Sigmoid colon (tissue), 7 donors: Measurements from ENCODE around the gene SLC24A1. TPM values are rescaled to one million over a fixed set of nuclear protein-coding genes. Genes with fewer than 3 reads are reported as not detected.

Experiments used
- DNase-seq: peaks from one replicate; pipeline ENCODE4 v3.0.0-alpha.2; 2019
- H3K27ac ChIP-seq, 4 donors: fragments of 200-600 bp; sonication (generic); one replicate each; pipeline ENCODE4 v1.5.1; 2016 to 2019; ENCODE audit warnings: mild to moderate bottlenecking in 1 of 4
- H3K27me3 ChIP-seq, 3 donors: fragments of 200-600 bp; sonication (generic); one replicate each; pipeline ENCODE4 v1.5.1; 2019; ENCODE audit warnings: mild to moderate bottlenecking in 1 of 3
- H3K36me3 ChIP-seq, 4 donors: fragments of 200-600 bp; sonication (generic); one replicate each; pipeline ENCODE4 v1.5.1; 2016 to 2019
- H3K4me1 ChIP-seq, 4 donors: fragments of 200-600 bp; sonication (generic); one replicate each; pipeline ENCODE4 v1.5.1; 2017 to 2019
- H3K4me3 ChIP-seq, 4 donors: fragments of 200-600 bp; sonication (generic); one replicate each; pipeline ENCODE4 v1.5.1; 2017 to 2019; ENCODE audit warnings: mild to moderate bottlenecking in 2 of 4, moderate library complexity in 1 of 4
- H3K9me3 ChIP-seq, 4 donors: fragments of 200-600 bp in 3 of 4; sonication (generic) in 3 of 4; one replicate each; pipeline versions ENCODE4 v1.5.1 to v1.6.1; 2013 to 2019
- EP300 ChIP-seq, 4 donors: sonication (generic); formaldehyde crosslinking; IDR thresholded peaks; one replicate each; pipeline ENCODE4 v1.6.1; 2017; ENCODE audit warnings: antibody characterized with exemption in 4 of 4
- POLR2A ChIP-seq, 2 donors: fragments of 450-650 bp; IDR thresholded peaks; one replicate each; pipeline ENCODE4 v1.6.1; 2016; ENCODE audit warnings: antibody characterized with exemption in 2 of 2, mild to moderate bottlenecking in 2 of 2, moderate library complexity in 2 of 2
- POLR2AphosphoS5 ChIP-seq, 4 donors: sonication (generic); formaldehyde crosslinking; IDR thresholded peaks; one replicate each; pipeline ENCODE4 v1.6.1; 2017; ENCODE audit warnings: antibody characterized with exemption in 4 of 4
- WGBS, 2 donors: extraction: QIAGEN DNeasy Blood & Tissue Kit; methylation state at CpG; one replicate each; pipeline ENCODE4 v1.1.7; 2013; 5-methylcytosine and 5-hydroxymethylcytosine counted together
- intact Hi-C: fragments of 100-400 bp; cut with DNase I; formaldehyde crosslinking; loops from one replicate; pipeline ENCODE4 v1.15.1; 2023
- polyA plus RNA-seq, 3 donors: library from polyadenylated mRNA; stranded (reverse); fragments of 200-250 nt; gene quantifications; one replicate each; pipeline ENCODE4 v1.2.3, GENCODE V29; 2013
- total RNA-seq, 4 donors: library from RNA; depleted of rRNA; stranded (reverse); fragments of >200 nt; gene quantifications; one replicate each; pipeline ENCODE4 v1.1.0, GENCODE V29; 2016
- TF ChIP-seq, protein P1 (sequence below), 4 experiments: fragments of 450-650 bp in 3 of 4; fragments of 200-600 bp in 1 of 4; IDR thresholded peaks; one replicate each; pipeline ENCODE4 v1.5.1; 2016 to 2019; ENCODE audit warnings: antibody characterized with exemption in 4 of 4, mild to moderate bottlenecking in 3 of 4, moderate library complexity in 2 of 4
- donor health status: healthy with polysubstance abuse.
- donor health status: Bipolar disorder and iron deficiency.
- donor health status: healthy.

The SLC24A1 gene
- total and polyA plus RNA-seq, 7 donors = 3.3 to 6.0 (median 4.2) TPM

DNA sequence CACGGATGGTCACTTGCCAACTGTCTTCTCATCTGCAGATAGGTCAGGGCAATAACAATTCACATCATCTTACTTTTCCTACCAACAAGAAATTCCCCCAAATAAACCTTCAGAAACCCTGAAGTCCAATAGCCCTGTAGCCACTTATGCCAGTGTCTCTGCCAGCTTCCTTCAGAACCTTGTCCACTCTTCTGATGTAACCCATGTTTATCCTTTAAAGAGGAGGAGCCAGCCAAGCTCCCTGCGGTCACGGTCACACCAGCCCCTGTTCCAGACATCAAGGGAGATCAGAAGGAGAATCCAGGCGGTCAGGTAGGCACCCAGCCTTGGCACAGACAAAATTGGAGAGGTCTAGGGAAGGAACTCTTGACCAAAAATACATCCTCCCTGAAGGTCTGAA lies 23.7 kb downstream of the SLC24A1 start:
- 94% methylated on average over 4 of the region's 4 CpGs for WGBS, 2 donors

DNA sequence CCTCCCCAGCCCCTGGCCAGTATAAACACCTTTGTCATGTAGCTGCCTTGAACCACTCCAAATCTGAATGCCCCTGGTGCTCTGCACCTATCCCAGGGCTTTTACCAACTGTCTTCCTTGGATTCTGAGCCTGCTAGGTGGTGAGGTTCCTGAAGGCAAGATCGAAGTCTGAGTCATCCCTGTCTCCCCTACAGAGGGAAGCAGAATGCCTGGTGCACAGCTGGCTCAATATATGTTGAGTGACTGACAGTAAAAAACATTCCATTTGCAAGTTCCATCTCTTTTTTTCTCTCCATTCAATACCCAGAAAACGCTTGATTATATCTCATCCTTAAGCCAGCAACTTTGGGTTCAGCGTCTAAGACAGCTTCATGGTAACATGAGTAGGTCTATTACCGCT lies 24.7 kb downstream of the SLC24A1 start:
- TF ChIP-seq POLR2AphosphoS5 (IDR thresholded peaks at IDR 0.05) (no peak), POLR2A (IDR thresholded peaks at IDR 0.05) (no peak), EP300 (IDR thresholded peaks at IDR 0.05) (no peak)
- TF ChIP-seq, protein P1, sequence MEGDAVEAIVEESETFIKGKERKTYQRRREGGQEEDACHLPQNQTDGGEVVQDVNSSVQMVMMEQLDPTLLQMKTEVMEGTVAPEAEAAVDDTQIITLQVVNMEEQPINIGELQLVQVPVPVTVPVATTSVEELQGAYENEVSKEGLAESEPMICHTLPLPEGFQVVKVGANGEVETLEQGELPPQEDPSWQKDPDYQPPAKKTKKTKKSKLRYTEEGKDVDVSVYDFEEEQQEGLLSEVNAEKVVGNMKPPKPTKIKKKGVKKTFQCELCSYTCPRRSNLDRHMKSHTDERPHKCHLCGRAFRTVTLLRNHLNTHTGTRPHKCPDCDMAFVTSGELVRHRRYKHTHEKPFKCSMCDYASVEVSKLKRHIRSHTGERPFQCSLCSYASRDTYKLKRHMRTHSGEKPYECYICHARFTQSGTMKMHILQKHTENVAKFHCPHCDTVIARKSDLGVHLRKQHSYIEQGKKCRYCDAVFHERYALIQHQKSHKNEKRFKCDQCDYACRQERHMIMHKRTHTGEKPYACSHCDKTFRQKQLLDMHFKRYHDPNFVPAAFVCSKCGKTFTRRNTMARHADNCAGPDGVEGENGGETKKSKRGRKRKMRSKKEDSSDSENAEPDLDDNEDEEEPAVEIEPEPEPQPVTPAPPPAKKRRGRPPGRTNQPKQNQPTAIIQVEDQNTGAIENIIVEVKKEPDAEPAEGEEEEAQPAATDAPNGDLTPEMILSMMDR (IDR thresholded peaks at IDR 0.05) = no peak
- intact Hi-C loops = no loop called here
- no peak overlapping the region for H3K4me3 ChIP-seq
- H3K27ac ChIP-seq = no peak overlapping the region
- no peaks in the 10 kb centered on the region for H3K27me3 ChIP-seq
- H3K9me3 ChIP-seq = no peaks in the 10 kb centered on the region
- H3K4me1 ChIP-seq = no peaks in the 10 kb centered on the region
- H3K36me3 ChIP-seq = no peaks in the 10 kb centered on the region
- 94 to 99% methylated on average over 4 of the region's 4 CpGs for WGBS, 2 donors
- no peak for DNase-seq

More for the DNA sequence above, 23.7 kb downstream of the SLC24A1 start:
- Histone ChIP-seq H3K9me3 (no peaks in the 10 kb centered on the region), H3K27me3 (no peaks in the 10 kb centered on the region), H3K4me3 (no peak overlapping the region), H3K4me1 (no peaks in the 10 kb centered on the region), H3K27ac (no peak overlapping the region), H3K36me3 (no peaks in the 10 kb centered on the region)
- intact Hi-C loops = no loop called here
- TF ChIP-seq POLR2A (IDR thresholded peaks at IDR 0.05) (no peak), EP300 (IDR thresholded peaks at IDR 0.05) (no peak), POLR2AphosphoS5 (IDR thresholded peaks at IDR 0.05) (no peak)
- TF ChIP-seq, protein P1 (IDR thresholded peaks at IDR 0.05) = no peak
- DNase-seq = no peak

DNA sequence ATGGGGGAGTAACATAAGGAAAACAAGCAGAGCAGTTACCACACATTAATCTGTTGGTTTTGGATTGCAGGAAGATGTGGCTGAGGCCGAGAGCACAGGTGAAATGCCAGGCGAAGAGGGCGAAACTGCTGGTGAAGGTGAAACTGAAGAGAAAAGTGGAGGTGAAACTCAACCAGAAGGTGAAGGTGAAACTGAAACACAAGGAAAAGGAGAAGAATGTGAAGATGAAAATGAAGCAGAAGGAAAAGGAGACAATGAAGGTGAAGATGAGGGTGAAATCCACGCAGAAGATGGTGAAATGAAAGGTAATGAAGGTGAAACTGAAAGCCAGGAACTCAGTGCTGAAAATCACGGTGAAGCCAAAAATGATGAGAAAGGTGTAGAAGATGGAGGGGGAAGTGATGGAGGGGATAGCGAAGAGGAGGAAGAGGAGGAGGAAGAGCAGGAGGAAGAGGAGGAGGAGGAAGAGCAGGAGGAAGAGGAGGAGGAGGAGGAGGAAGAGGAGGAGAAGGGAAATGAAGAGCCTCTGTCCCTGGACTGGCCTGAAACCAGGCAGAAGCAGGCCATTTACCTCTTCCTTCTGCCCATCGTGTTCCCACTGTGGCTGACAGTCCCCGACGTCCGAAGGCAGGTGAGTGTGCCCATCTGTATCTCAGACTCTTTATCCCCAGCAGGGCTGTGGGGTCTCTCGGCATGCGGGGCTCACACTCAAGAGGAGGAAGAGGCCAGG lies 28.7 kb downstream of the SLC24A1 start:
- Histone ChIP-seq H3K4me3 (no peak overlapping the region), H3K36me3 (peaks cover 0 to 11% (median 2%) of the 10 kb centered on the region in 4 donors), H3K27ac (no peak overlapping the region), H3K9me3 (no peaks in the 10 kb centered on the region), H3K27me3 (no peaks in the 10 kb centered on the region), H3K4me1 (no peaks in the 10 kb centered on the region)
- TF ChIP-seq POLR2A (IDR thresholded peaks at IDR 0.05) (no peak), POLR2AphosphoS5 (IDR thresholded peaks at IDR 0.05) (no peak), EP300 (IDR thresholded peaks at IDR 0.05) (no peak)
- TF ChIP-seq, protein P1 (IDR thresholded peaks at IDR 0.05) = no peak
- DNase-seq = no peak
- intact Hi-C loops = no loop called here
- WGBS, 2 donors = 94 to 95% methylated on average over 12 of the region's 12 CpGs

DNA sequence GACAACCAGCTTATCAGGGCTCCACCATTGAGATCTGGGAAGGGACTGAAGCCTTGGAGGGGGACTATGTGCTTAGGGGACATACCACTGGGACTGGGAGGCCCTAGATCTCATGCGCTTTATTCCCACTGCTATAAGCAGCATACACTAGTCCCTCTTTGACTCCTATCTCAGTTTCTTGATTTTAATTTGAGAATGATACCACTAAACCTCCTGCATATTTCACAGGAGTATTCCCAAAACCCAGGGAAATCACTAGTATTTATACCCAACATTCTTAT lies 29.2 kb downstream of the SLC24A1 start:
- no peak overlapping the region for H3K4me3 ChIP-seq
- DNase-seq = no peak
- H3K4me1 ChIP-seq = no peaks in the 10 kb centered on the region
- H3K36me3 ChIP-seq = peaks cover 0 to 16% (median 2%) of the 10 kb centered on the region in 4 donors
- no peaks in the 10 kb centered on the region for H3K9me3 ChIP-seq
- intact Hi-C loops = no loop called here
- TF ChIP-seq POLR2A (IDR thresholded peaks at IDR 0.05) = no peak
- TF ChIP-seq, protein P1 (IDR thresholded peaks at IDR 0.05) = no peak
- no peak for TF ChIP-seq POLR2AphosphoS5 (IDR thresholded peaks at IDR 0.05)
- no peaks in the 10 kb centered on the region for H3K27me3 ChIP-seq
- no peak overlapping the region for H3K27ac ChIP-seq
- 97 to 100% methylated on average over 1 of the region's 1 CpG for WGBS, 2 donors
